K562 (cell line): ENCODE measurements around the gene PHC3. TPM values are rescaled to one million over a fixed set of nuclear protein-coding genes. Genes with fewer than 3 reads are reported as not detected.

Source experiments
- BACH1 ChIP-seq: fragments of 200-800 bp; sonication (Bioruptor generic); IDR thresholded peaks from 2 replicates; pipeline ENCODE4 v1.6.1; 2016; ENCODE audit warnings: missing genetic modification characterization, missing compliant biosample characterization
- CBX3 ChIP-seq, 2 experiments: IDR thresholded peaks; 1 replicate in 1 of 2; 2 replicates in 1 of 2; pipeline ENCODE4 v1.6.1; 2012; ENCODE audit warnings: inconsistent platforms in 2 of 2, low read length in 2 of 2, borderline replicate concordance in 1 of 2, control low read depth in 1 of 2
- FOXM1 ChIP-seq, 2 experiments: fragments of 450-650 bp in 1 of 2; sonication (generic) in 1 of 2; formaldehyde crosslinking in 1 of 2; IDR thresholded peaks; 2 replicates each; pipeline versions ENCODE4 v1.6.1 to v1.9.0; 2017 to 2022; ENCODE audit warnings: low read depth in 2 of 2, mild to moderate bottlenecking in 2 of 2, missing genetic modification reagents in 1 of 2, moderate library complexity in 1 of 2
- HIVEP1 ChIP-seq: fragments of 250-450 bp; sonication (Bioruptor Pico); IDR thresholded peaks from 2 replicates; pipeline ENCODE4 v1.4.0; 2020; ENCODE audit warnings: mild to moderate bottlenecking
- HOXB6 ChIP-seq: fragments of 250-450 bp; sonication (Bioruptor Pico); IDR thresholded peaks from 2 replicates; pipeline ENCODE4 v1.5.1; 2022; ENCODE audit warnings: mild to moderate bottlenecking, borderline replicate concordance
- LEF1 ChIP-seq: fragments of 450-650 bp; IDR thresholded peaks from 2 replicates; pipeline ENCODE4 v1.6.1; 2016; ENCODE audit warnings: mild to moderate bottlenecking
- MXD1 ChIP-seq: fragments of 250-450 bp; sonication (Bioruptor Pico); IDR thresholded peaks from 2 replicates; pipeline ENCODE4 v1.8.0; 2021; ENCODE audit warnings: borderline replicate concordance, mild to moderate bottlenecking, moderate library complexity; ENCODE audit not compliant: poor library complexity, severe bottlenecking
- PKNOX1 ChIP-seq: fragments of 450-650 bp; IDR thresholded peaks from 2 replicates; pipeline ENCODE4 v1.6.1; 2016
- PML ChIP-seq: IDR thresholded peaks from 2 replicates; pipeline ENCODE4 v1.6.1; 2012; ENCODE audit warnings: low read length, inconsistent platforms
- SMC3 ChIP-seq: conservative IDR thresholded peaks from 2 replicates; pipeline ENCODE4 v1.6.1; 2011; ENCODE audit warnings: low read depth, low read length, improper control_type of control experiment; ENCODE audit not compliant: insufficient read depth
- SNIP1 ChIP-seq: fragments of 450-650 bp; IDR thresholded peaks from 2 replicates; pipeline ENCODE4 v1.7.1; 2017; ENCODE audit warnings: low read depth, mild to moderate bottlenecking
- STAT5B ChIP-seq: fragments of 250-450 bp; sonication (Bioruptor Pico); IDR thresholded peaks from 2 replicates; pipeline ENCODE4 v1.8.0; 2021; ENCODE audit warnings: mild to moderate bottlenecking, inconsistent platforms
- TAL1 ChIP-seq: fragments of 450-650 bp; IDR thresholded peaks from 2 replicates; pipeline ENCODE4 v1.6.1; 2016; ENCODE audit warnings: mild to moderate bottlenecking
- TBP ChIP-seq: optimal IDR thresholded peaks from 2 replicates; pipeline ENCODE3; 2011; ENCODE audit warnings: low read depth, low read length, improper control_type of control experiment
- XRCC3 ChIP-seq: fragments of 450-650 bp; IDR thresholded peaks from 2 replicates; pipeline ENCODE4 v1.6.1; 2017; ENCODE audit warnings: mild to moderate bottlenecking, moderate library complexity
- YBX1 ChIP-seq: fragments of 450-650 bp; IDR thresholded peaks from 2 replicates; pipeline ENCODE4 v1.7.1; 2016; ENCODE audit warnings: mild to moderate bottlenecking
- ZNF24 ChIP-seq: fragments of 450-650 bp; IDR thresholded peaks from 2 replicates; pipeline ENCODE4 v1.6.1; 2016
- ZNF311 ChIP-seq: fragments of 250-450 bp; sonication (Bioruptor Pico); IDR thresholded peaks from 2 replicates; pipeline ENCODE4 v1.4.0; 2020; ENCODE audit warnings: mild to moderate bottlenecking, moderate library complexity
- ZNF785 ChIP-seq: fragments of 250-450 bp; sonication (Bioruptor Pico); IDR thresholded peaks from 2 replicates; pipeline ENCODE4 v1.4.0; 2020; ENCODE audit warnings: mild to moderate bottlenecking
- polyA plus RNA-seq, 8 experiments: library from polyadenylated mRNA; depleted of rRNA in 4 of 8; stranded (reverse) in 5 of 8; unstranded in 3 of 8; fragments of >200 nt; fragmentation: Nextera tagmentation in 2 of 8; fragmentation: Illumina TruSeq in 1 of 8; extraction: Ambion mirVana in 2 of 8; extraction: Trizol in 1 of 8; gene quantifications; 2 replicates each; pipeline versions ENCODE4 v1.2.1 to v1.2.3, GENCODE V29; 2011 to 2014; ENCODE audit warnings: inconsistent platforms in 1 of 8, missing spikeins in 1 of 8
- total RNA-seq, 7 experiments: library from RNA; depleted of rRNA in 6 of 7; stranded (reverse); fragments of >200 nt in 6 of 7; fragmentation: Illumina TruSeq in 2 of 7; extraction: Trizol in 2 of 7; gene quantifications; 2 replicates each; pipeline versions ENCODE4 v1.2.1 to v1.2.3, GENCODE V29; 2011 to 2021; ENCODE audit warnings: low replicate concordance in 1 of 7
- TF ChIP-seq, protein P1 (sequence below), 3 experiments: fragments of 200-800 bp in 1 of 3; fragments of 250-450 bp in 1 of 3; fragments of 450-650 bp in 1 of 3; sonication (Bioruptor Pico) in 1 of 3; sonication (Bioruptor generic) in 1 of 3; formaldehyde crosslinking in 1 of 3; IDR thresholded peaks; 2 replicates each; pipeline versions ENCODE4 v1.6.1 to v1.8.0; 2016 to 2022; ENCODE audit warnings: mild to moderate bottlenecking in 2 of 3, missing genetic modification characterization in 2 of 3, missing compliant biosample characterization in 1 of 3, moderate library complexity in 1 of 3
- TF ChIP-seq, protein P2 (sequence below): fragments of 250-450 bp; sonication (Bioruptor Pico); IDR thresholded peaks from 2 replicates; pipeline ENCODE4 v1.5.1; 2021; ENCODE audit warnings: mild to moderate bottlenecking

The PHC3 gene
- total and polyA plus RNA-seq, 9 of the 15 experiments (the other 6 are each of a cell fraction or from before 2014, with no cell fraction given) = 3.1 to 21.6 (median 10.5) TPM

- TF ChIP-seq PKNOX1 (peak; percentile 66), ZNF785 (no peak), YBX1 (no peak), LEF1 (no peak), SNIP1 (no peak), ZNF24 (no peak), HIVEP1 (no peak), MXD1 (CRISPR knock-in tag) (no peak), HOXB6 (CRISPR knock-in tag) (no peak), BACH1 (no peak), SMC3 (no peak), FOXM1 (IDR thresholded peaks at IDR 0.05; ENCODE audit: low read depth) (no peak), FOXM1 (CRISPR knock-in tag; IDR thresholded peaks at IDR 0.05; ENCODE audit: low read depth) (no peak; the same call in 1 of the 2 replicates), CBX3 (IDR thresholded peaks at IDR 0.05; ENCODE audit: borderline replicate concordance in 1 of 2, low read length in 2 of 2) (no peak), TBP (peak; percentile 82), PML (peak; percentile 46; the same call in 1 of the 2 replicates), ZNF311 (CRISPR knock-in tag) (no peak), TAL1 (no peak), XRCC3 (no peak), STAT5B (CRISPR knock-in tag) (no peak)
- TF ChIP-seq, protein P1, sequence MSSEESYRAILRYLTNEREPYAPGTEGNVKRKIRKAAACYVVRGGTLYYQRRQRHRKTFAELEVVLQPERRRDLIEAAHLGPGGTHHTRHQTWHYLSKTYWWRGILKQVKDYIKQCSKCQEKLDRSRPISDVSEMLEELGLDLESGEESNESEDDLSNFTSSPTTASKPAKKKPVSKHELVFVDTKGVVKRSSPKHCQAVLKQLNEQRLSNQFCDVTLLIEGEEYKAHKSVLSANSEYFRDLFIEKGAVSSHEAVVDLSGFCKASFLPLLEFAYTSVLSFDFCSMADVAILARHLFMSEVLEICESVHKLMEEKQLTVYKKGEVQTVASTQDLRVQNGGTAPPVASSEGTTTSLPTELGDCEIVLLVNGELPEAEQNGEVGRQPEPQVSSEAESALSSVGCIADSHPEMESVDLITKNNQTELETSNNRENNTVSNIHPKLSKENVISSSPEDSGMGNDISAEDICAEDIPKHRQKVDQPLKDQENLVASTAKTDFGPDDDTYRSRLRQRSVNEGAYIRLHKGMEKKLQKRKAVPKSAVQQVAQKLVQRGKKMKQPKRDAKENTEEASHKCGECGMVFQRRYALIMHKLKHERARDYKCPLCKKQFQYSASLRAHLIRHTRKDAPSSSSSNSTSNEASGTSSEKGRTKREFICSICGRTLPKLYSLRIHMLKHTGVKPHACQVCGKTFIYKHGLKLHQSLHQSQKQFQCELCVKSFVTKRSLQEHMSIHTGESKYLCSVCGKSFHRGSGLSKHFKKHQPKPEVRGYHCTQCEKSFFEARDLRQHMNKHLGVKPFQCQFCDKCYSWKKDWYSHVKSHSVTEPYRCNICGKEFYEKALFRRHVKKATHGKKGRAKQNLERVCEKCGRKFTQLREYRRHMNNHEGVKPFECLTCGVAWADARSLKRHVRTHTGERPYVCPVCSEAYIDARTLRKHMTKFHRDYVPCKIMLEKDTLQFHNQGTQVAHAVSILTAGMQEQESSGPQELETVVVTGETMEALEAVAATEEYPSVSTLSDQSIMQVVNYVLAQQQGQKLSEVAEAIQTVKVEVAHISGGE (CRISPR knock-in tag; IDR thresholded peaks at IDR 0.05) = no peak
- TF ChIP-seq, protein P2, sequence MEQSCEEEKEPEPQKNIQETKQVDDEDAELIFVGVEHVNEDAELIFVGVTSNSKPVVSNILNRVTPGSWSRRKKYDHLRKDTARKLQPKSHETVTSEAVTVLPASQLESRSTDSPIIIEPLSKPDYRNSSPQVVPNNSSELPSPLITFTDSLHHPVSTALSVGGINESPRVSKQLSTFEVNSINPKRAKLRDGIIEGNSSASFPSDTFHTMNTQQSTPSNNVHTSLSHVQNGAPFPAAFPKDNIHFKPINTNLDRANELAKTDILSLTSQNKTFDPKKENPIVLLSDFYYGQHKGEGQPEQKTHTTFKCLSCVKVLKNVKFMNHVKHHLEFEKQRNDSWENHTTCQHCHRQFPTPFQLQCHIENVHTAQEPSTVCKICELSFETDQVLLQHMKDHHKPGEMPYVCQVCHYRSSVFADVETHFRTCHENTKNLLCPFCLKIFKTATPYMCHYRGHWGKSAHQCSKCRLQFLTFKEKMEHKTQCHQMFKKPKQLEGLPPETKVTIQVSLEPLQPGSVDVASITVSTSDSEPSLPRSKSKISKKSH (CRISPR knock-in tag) = no peak
Measured at GRCh38 chr3:170180908-170181885, at the start of gene PHC3 (continued).
